ENCODE measurements around the gene NRXN3.

Gene NRXN3

DNA sequence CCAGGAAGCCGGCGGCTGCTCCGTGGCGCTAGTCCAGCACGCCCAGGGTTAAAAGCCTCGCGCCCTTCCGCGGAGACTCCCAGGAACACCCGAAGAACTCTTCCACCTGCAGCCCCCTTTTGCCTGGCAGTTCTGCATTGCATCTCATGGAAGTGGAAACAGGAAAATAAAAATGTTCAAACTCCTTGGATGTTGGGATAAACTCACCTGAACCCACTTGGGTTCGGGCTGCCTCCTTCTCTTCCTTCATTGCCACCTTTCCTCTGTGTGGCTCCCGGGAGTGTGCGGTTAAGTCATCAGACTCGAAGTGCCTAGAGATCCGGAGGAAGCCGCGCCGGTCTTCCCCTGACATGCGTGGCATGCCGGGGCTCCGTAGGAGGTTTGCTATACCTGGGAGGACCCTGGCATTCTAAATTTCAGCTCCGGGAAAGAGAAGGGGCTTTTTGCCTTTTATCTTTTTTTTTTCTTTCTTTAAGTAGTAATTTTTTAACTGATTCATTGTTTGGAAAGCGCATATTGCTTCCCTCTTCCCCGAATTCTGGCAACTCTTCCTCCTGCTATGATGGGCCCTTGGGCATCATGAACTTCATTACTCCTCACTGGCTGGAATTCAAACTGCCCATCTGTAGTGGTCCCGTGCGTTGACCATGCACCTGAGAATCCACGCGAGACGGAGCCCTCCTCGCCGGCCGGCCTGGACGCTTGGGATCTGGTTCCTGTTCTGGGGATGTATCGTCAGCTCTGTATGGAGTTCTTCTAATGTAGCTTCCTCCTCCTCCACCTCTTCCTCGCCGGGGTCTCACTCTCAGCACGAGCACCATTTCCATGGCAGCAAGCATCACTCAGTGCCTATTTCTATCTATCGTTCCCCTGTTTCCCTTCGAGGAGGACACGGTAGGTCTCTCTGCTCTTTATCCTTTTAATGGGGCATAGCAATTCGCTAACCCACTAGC is 1109.7 kb downstream of the NRXN3 start:
- TF ChIP-seq, protein P1, sequence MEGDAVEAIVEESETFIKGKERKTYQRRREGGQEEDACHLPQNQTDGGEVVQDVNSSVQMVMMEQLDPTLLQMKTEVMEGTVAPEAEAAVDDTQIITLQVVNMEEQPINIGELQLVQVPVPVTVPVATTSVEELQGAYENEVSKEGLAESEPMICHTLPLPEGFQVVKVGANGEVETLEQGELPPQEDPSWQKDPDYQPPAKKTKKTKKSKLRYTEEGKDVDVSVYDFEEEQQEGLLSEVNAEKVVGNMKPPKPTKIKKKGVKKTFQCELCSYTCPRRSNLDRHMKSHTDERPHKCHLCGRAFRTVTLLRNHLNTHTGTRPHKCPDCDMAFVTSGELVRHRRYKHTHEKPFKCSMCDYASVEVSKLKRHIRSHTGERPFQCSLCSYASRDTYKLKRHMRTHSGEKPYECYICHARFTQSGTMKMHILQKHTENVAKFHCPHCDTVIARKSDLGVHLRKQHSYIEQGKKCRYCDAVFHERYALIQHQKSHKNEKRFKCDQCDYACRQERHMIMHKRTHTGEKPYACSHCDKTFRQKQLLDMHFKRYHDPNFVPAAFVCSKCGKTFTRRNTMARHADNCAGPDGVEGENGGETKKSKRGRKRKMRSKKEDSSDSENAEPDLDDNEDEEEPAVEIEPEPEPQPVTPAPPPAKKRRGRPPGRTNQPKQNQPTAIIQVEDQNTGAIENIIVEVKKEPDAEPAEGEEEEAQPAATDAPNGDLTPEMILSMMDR (IDR thresholded peaks at IDR 0.05; ENCODE audit: insufficient read depth, low read length, missing control alignments) = no peak
- H3K4me3 ChIP-seq (ENCODE audit: low read depth, low read length) = peak overlapping the region; percentile 77
- CTCF ChIA-PET = no interaction called here
- POLR2A ChIA-PET = no interaction called here
- no peak for DNase-seq (ENCODE audit: low read depth, low spot score)

DNA sequence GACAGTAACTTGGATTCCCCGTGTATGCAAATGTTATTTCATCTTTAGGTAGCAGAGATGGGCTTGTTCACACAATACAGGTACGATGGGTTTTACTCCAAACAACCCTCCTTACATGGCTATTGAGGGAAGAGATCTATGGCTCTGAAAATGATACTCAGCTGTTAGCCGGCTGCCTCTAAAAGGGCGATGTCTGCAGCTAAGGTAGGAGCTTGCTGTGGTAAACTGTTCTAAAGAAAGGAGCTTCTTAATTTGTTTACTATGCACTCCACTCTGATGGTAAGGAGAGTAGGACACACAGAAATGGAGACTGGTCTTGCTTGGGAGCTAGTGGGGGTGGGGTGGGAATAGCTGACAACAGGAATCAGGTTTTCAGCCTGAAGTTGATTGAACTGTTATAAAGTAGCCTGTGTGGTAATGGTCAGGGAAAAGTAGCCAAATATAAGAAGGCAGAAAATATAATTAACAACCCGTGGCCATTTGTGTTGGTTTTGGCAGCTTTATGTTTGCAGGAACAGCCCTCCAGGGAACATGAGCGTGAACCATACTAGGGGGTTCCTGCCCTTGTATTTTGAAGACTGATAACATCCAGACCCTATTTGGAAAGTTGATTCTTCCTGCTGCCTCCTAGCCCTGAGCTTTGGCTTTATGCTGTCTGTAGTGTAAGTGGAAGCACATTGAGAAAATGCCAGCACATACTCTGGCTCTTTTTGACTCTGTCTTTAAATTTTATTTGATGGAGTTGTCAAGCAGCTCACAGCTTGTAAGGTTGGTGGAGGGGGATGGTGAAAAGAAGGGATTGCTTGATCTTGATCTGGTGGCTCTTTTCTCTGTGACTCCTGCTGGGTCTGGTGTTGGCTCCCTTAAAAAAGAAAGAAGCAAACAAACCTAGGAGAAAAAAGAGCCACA is 1111.3 kb downstream of the NRXN3 start:
- POLR2A ChIA-PET = no interaction called here
- CTCF ChIA-PET = interaction anchor here (1.0 kb wide), 1 partner anchor 12 kb away, joined by 3 read pairs; no protein-coding TSS in a partner anchor
- TF ChIP-seq, protein P1 (IDR thresholded peaks at IDR 0.05; ENCODE audit: insufficient read depth, low read length, missing control alignments) = no peak
- DNase-seq (ENCODE audit: low read depth, low spot score) = no peak
- H3K4me3 ChIP-seq (ENCODE audit: low read depth, low read length) = peak overlapping the region; percentile 77

DNA sequence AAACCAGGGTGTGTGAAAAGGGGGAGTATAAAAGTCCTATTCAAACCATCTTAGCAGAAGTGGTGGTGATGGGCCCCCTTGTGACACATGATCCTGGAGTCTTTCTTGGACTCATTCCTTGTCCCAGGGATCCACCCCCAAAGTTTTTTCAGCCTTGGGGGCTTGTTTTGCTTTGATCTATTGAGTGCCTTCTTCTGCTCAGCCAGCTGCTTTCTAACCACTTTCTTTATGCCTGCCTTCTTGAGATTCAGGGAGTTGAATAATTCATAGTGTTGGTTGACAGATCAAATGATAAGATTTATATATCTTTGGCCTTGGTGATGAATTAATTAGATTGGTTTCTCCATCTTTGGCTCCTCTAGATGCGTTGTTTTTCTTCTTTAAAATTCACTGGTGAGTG is 1114.4 kb downstream of the NRXN3 start:
- TF ChIP-seq, protein P1 (IDR thresholded peaks at IDR 0.05; ENCODE audit: insufficient read depth, low read length, missing control alignments) = no peak
- no peak overlapping the region for H3K4me3 ChIP-seq (ENCODE audit: low read depth, low read length)
- CTCF ChIA-PET = no interaction called here
- POLR2A ChIA-PET = no interaction called here
- DNase-seq (ENCODE audit: low read depth, low spot score) = no peak

DNA sequence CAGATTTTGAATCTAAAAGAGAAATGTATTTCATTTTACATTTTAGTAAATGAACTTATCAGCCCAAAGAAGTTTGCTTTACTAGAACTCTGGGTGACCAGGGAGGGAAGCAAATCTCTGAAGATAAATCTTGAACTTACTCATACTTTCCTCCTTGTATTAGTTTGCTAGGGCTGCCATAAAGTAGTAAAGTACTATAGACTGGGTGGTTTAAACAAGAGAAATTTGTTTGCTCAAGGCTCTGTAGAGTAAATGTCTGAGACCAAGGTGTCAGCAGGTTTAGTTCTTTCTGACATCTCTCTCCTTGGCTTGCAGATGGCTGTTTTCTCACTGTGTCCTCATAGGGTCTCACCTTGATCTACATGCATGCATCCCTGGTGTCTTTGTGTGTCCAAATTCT is 1115.1 kb downstream of the NRXN3 start:
- TF ChIP-seq, protein P1 (IDR thresholded peaks at IDR 0.05; ENCODE audit: insufficient read depth, low read length, missing control alignments) = no peak
- no peak for DNase-seq (ENCODE audit: low read depth, low spot score)
- ChIA-PET CTCF (no interaction called here), POLR2A (no interaction called here)
- H3K4me3 ChIP-seq (ENCODE audit: low read depth, low read length) = no peak overlapping the region

DNA sequence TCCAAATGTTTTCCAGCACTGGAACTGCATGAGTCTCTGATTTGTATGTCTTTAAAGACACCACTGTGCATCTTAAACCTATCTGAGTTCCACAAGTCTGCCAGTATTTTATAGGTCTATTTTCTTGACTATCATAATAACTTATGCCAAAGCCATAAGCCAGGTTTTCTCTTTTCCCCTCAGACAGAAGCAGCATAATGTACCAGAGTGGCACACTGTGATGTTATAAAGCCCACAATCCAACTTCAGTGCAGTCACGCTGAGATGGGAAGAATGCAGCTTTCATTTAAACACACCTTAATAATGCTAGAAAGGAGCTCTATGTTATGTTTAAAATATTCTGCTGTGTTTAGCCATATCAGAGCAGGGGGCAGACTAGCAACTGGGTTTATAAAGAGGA is 1117.8 kb downstream of the NRXN3 start:
- no peak overlapping the region for H3K4me3 ChIP-seq (ENCODE audit: low read depth, low read length)
- CTCF ChIA-PET = no interaction called here
- POLR2A ChIA-PET = no interaction called here
- TF ChIP-seq, protein P1 (IDR thresholded peaks at IDR 0.05; ENCODE audit: insufficient read depth, low read length, missing control alignments) = no peak
- DNase-seq (ENCODE audit: low read depth, low spot score) = no peak
